Right atrium auricular region (tissue), 2 donors: ENCODE measurements around the gene ATXN1. TPM values are rescaled to one million over a fixed set of nuclear protein-coding genes. Genes with fewer than 3 reads are reported as not detected.
A peak's percentile ranks its signal among the peaks of the same experiment; 100 is the strongest.

Experiments
- DNase-seq: peaks from one replicate; pipeline ENCODE4 v3.0.0-alpha.2; 2019; ENCODE audit warnings: low spot score
- H3K27ac ChIP-seq, 2 donors: fragments of 200-600 bp; sonication (generic); 1 replicate in 1 of 2; 2 replicates in 1 of 2; pipeline ENCODE4 v1.5.1; 2016 to 2019
- H3K27me3 ChIP-seq, 2 donors: fragments of 200-600 bp; sonication (generic); one replicate each; pipeline versions ENCODE4 v1.5.1 to v1.6.0; 2017 to 2019
- H3K36me3 ChIP-seq: fragments of 200-600 bp; sonication (generic); one replicate; pipeline ENCODE4 v1.5.1; 2016
- H3K4me1 ChIP-seq, 2 donors: fragments of 200-600 bp; sonication (generic); one replicate each; pipeline versions ENCODE4 v1.5.1 to v1.6.0; 2017 to 2019
- H3K4me3 ChIP-seq, 2 donors: fragments of 200-600 bp; sonication (generic); 1 replicate in 1 of 2; 2 replicates in 1 of 2; pipeline ENCODE4 v1.5.1; 2017 to 2019; ENCODE audit warnings: mild to moderate bottlenecking in 1 of 2, moderate library complexity in 1 of 2
- H3K9me3 ChIP-seq, 2 donors: fragments of 200-600 bp; sonication (generic); one replicate each; pipeline ENCODE4 v1.5.1; 2019
- total RNA-seq, 2 donors: library from RNA; depleted of rRNA; stranded (reverse); fragments of >200 nt; gene quantifications; one replicate each; pipeline ENCODE4 v1.1.0, GENCODE V29; 2016
- TF ChIP-seq, protein P1 (sequence below), 2 donors: fragments of 200-600 bp; sonication (generic); IDR thresholded peaks; one replicate each; pipeline ENCODE4 v1.5.1; 2019; ENCODE audit warnings: antibody characterized with exemption in 2 of 2

The ATXN1 gene
- total RNA-seq, 2 donors from 2014 or later = 41.8 to 62.0 TPM

DNA sequence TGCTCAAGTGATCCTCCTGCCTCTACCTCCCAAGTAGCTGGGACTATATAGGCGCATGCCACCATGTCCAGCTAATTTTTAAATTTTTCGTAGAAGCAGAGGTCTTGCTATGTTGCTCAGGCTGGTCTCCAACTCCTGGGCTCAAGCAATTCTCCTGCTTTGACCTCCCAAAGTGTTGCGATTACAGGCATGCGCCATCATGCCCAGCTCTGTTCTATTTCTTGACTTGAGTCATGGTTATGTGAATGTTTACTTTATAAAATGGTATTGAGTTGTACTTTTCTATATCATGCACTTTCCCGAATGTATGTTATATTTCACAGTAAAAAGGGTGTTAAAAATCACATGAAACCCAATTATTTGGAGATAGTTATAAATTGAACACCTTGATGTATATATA is 17.3 kb upstream of the ATXN1 start:
- TF ChIP-seq, protein P1, sequence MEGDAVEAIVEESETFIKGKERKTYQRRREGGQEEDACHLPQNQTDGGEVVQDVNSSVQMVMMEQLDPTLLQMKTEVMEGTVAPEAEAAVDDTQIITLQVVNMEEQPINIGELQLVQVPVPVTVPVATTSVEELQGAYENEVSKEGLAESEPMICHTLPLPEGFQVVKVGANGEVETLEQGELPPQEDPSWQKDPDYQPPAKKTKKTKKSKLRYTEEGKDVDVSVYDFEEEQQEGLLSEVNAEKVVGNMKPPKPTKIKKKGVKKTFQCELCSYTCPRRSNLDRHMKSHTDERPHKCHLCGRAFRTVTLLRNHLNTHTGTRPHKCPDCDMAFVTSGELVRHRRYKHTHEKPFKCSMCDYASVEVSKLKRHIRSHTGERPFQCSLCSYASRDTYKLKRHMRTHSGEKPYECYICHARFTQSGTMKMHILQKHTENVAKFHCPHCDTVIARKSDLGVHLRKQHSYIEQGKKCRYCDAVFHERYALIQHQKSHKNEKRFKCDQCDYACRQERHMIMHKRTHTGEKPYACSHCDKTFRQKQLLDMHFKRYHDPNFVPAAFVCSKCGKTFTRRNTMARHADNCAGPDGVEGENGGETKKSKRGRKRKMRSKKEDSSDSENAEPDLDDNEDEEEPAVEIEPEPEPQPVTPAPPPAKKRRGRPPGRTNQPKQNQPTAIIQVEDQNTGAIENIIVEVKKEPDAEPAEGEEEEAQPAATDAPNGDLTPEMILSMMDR (IDR thresholded peaks at IDR 0.05) = no peak
- no peak overlapping the region for H3K4me3 ChIP-seq

DNA sequence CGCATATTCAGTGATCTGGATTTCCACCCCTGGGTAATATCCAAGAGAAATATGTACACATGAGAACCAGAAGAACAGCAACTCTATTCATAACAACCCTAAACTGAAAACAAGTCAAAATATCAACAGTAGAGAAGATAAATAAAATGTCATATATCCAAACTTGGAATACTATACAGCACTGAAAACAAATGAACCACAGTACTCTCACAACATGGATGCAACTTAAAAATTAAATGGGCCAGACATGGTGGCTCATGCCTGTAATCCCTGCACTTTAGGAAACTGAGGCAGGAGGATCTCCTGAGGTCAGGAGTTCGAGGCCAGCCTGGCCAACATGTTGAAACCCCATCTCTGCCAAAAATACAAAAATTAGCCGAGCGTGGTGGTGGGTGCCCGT is 16.5 kb upstream of the ATXN1 start:
- Histone ChIP-seq H3K9me3 (no peaks in the 10 kb centered on the region), H3K27ac (no peak overlapping the region), H3K36me3 (no peaks in the 10 kb centered on the region), H3K4me1 (peaks cover 0 to 16% of the 10 kb centered on the region in 2 donors), H3K27me3 (no peaks in the 10 kb centered on the region), H3K4me3 (no peak overlapping the region)
- TF ChIP-seq, protein P1 (IDR thresholded peaks at IDR 0.05) = no peak
- DNase-seq = no peak

More for the DNA sequence above, 17.3 kb upstream of the ATXN1 start:
- DNase-seq = no peak
- Histone ChIP-seq H3K27ac (no peak overlapping the region), H3K36me3 (no peaks in the 10 kb centered on the region), H3K9me3 (no peaks in the 10 kb centered on the region), H3K27me3 (no peaks in the 10 kb centered on the region), H3K4me1 (peaks cover 0 to 16% of the 10 kb centered on the region in 2 donors)

DNA sequence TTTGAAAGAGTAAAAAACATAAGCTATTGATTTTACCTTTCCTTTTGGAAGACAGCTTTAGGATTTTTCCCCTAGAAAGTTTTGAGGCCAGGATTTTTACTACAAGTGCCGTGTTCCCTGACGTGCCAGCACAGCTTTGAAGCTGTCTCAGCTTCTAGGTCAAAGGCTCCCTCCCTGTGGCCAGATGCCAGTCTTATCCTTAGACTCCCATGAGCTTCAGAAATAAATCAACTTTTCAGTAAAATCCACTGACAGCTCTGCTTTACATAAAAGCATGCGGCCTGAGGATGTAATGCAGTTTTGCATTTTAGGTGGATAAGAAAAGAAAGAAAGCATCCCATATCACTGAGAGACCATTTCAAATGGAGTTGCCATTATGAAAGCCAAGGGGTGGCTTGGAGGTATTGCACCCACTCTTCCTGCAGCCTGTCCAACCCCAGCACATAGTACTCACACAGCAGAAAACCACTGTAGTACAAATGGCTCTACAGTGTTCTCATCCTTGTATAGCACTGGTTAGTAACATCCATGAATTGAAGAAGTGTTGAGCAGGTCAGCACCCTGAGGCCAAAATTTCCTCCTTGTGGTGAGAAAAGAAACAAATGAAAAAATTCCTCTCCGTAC is 15.2 kb upstream of the ATXN1 start:
- Histone ChIP-seq H3K36me3 (no peaks in the 10 kb centered on the region), H3K4me1 (peaks cover 0 to 6% of the 10 kb centered on the region in 2 donors), H3K27me3 (no peaks in the 10 kb centered on the region), H3K27ac (peak overlapping the region in 1 of 2 donors; percentile 10), H3K9me3 (no peaks in the 10 kb centered on the region), H3K4me3 (no peak overlapping the region)
- DNase-seq = no peak
- TF ChIP-seq, protein P1 (IDR thresholded peaks at IDR 0.05) = no peak

DNA sequence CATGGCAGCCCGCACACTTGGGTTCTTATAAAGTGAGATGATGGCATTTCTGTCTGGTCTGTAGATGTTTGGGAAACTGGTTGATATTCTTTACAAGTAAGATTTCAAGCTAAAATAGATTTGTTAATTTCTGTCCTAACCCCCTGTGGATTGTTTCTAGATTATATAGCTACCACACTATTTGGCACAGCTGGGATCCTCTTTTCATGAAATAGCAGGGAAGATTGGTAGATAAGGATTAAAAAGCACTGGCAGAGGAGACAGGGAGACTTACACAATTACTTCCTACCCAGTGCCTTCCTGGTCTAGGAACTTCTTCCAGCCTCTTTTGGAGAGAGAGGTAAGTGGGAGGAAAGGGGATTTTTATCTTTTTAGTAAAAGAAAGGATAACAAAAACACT is 13.2 kb upstream of the ATXN1 start:
- H3K4me1 ChIP-seq = peaks cover 0 to 15% of the 10 kb centered on the region in 2 donors
- no peaks in the 10 kb centered on the region for H3K36me3 ChIP-seq
- H3K27ac ChIP-seq = no peak overlapping the region
- TF ChIP-seq, protein P1 (IDR thresholded peaks at IDR 0.05) = no peak
- no peak overlapping the region for H3K4me3 ChIP-seq
- no peak for DNase-seq
- H3K9me3 ChIP-seq = no peaks in the 10 kb centered on the region
- no peaks in the 10 kb centered on the region for H3K27me3 ChIP-seq

DNA sequence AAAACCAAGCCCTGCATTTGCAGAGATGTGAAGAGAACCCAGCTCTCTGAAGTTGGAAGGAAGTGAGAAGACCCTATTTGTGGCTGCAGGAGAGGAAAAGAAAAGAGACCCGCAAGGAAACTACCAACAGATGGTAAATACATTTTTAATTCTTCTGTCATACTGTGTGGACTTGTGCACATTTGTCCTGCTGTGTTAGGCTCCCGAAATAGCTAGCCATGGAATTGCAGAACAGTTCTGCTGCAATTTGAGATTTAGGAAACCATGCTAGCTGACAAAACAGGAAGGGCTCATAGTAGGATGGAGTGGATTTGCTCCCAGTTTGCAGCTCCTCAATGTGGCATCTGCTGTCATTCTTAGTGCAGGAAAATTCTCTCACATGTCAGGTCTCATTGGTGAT is 12.1 kb upstream of the ATXN1 start:
- H3K27ac ChIP-seq = no peak overlapping the region
- TF ChIP-seq, protein P1 (IDR thresholded peaks at IDR 0.05) = no peak
- peaks cover 0 to 26% of the 10 kb centered on the region in 2 donors for H3K4me1 ChIP-seq

More for the DNA sequence above, 12.1 kb upstream of the ATXN1 start:
- Histone ChIP-seq H3K9me3 (no peaks in the 10 kb centered on the region), H3K36me3 (no peaks in the 10 kb centered on the region), H3K4me3 (no peak overlapping the region), H3K27me3 (no peaks in the 10 kb centered on the region)
- no peak for DNase-seq
